ENCODE data around the gene KCNJ6.

The KCNJ6 gene

DNA sequence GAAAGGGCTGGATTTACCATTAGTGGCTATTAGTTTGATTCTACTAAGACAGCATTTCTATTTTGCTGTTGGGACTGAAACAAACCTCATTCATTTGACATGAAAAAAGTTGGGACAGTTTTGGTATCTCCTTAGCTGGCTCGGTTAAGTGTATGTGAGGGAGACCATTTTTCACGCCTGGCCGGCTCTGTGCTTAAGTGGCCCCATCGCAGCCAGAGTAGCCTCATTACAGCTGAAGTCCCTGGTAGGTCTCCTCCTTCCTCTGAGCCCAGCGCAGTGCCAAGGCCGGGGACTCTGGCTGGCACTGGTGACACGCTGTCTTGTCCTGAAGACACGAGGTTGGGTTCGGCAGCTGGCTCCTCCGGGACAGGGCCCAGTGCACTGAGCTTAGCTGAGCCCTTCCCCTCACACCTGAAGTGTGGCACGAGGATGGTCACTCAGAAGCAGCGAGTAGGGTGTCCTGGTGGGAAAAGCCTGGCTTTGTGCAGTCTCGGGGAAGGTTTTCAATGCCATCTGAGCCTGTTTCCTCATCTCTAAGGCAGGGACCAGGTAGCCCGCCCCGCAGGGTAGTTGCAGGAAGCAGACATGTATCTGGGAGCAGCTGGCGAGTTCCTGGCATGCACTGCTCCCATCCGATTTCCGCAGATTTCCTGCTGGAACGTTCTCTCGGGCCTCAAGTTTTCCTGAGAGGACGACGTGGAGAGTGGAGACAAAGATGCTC is 353.2 kb downstream of the KCNJ6 start:
- no peak for DNase-seq

DNA sequence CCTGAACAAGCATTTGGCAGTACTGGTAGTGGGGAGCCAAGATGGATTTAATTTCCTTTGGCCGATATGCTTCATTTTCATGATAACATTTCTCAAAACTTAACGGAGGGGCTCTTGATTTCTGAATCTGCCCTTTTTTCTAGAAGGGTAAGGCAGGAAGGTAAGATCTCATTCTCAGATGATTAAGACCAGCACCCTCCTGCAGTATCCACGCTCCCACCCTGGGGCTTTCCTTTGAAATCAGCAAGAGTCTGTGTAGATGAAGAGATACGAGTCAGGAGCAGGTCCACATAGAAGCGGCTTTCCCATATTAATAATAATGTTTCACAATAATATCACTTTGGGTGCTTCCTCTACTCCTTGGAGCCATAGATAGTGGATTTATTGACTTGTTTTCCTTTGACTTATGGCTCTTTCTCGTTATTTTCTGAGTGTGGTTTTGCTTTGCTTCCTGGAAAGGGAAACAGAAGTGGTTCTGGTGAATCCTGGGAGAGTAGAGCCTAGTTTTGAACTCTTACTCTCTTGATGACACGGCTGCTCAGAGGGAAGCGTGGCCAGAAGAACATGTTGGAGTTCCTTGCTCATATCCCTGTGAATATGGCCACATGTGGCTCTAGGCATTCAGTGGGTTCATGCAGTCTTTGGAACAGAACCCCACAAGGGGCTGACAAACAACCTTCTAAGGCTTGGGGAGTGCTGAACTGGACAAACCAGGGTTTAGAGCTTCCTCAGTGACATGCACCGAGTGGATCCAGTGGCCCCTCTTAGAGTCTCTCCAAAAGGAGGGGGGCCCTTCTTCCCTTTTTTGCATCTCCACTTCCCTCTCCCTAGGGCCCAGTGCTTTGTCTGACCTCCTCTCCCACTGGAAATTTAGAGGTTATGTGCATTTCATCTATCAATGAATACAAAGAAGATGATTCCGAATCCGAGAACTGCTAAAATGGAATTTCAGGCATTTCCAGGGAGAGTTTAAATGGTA is 354.0 kb downstream of the KCNJ6 start:
- DNase-seq = no peak

DNA sequence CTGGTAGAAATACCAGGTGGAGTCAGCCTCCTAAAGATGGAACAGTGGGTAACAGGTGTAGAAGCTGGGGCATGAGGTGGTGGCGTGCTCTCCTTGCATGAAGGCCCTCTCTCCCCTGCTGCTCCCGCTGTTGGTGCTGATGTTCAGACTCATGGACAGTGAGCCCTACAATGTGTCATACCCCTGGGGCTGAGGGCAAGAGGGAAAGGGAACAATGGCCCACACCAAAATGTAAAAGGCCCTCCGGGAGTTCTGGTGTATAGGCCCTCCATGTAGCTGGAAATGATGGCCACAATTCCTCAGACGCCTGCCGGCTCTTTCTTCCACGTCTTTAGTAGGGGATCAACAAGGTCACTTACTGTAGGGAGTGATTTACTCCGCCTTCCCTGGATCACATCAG is 354.8 kb downstream of the KCNJ6 start:
- no peak for DNase-seq

DNA sequence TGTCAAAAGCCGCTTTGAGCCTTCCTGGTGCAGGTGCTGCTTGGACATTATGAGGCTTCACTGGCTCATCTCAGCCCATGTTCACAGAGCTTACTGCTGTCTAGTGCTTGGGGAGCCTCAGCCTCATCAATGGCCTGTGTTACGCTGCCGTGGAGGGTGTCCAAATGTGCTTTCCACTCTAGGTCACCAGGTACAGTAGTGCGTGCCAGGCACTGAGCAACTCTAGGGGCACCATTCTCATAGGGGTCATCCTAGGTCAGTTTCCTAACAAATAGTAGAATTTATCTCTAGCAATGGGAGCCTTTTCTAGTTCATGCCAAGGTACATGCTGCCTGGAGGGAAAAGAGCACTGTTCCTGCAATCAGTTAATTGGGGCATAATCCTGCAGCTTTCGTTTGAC is 355.9 kb downstream of the KCNJ6 start:
- DNase-seq = no peak

DNA sequence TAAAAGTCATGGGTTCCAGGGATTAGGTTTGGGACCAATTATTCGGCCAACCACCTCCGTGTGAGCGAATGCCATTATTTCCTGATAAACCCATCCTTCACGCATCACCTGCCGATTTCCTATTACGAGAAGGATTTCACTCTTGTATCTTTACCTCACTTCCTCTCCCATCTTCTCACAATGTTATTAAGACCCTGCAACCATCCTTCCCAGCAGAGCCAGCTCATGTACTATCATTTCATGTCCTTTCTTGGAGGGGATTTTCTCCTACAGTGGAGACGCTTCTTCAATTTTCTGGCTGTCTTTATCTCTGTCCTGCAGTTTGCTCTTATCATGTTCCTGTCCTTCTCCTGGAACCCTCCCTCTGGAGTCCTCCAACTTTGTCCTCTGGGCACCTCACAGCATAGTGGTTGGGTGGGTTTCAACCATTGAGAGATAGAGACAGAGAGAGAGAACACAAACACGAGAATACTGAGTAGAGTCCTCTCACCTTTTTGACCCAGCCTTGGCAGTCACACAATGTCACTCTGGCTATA is 357.5 kb downstream of the KCNJ6 start:
- DNase-seq = no peak

Data from fibroblast of upper back skin (primary cell).